ENCODE data around the gene REG3A.

REG3A gene

GRCh38 chr2:79189465-79189864, 29.9 kb upstream of the REG3A start:
- Histone ChIP-seq H3K9me3 (ENCODE audit: insufficient read depth, low read length) (no peaks in the 10 kb centered on the region), H3K79me2 (ENCODE audit: low read length) (no peaks in the 10 kb centered on the region), H3K27ac (ENCODE audit: low read length) (no peak overlapping the region), H2AFZ (ENCODE audit: low read depth, low read length) (no peak overlapping the region), H4K20me1 (ENCODE audit: insufficient read depth, low read length) (no peaks in the 10 kb centered on the region), H3K4me1 (ENCODE audit: low read length) (no peaks in the 10 kb centered on the region), H3K4me3 (ENCODE audit: low read length) (no peak overlapping the region), H3K36me3 (replicated peaks; ENCODE audit: low read depth, low read length) (no peaks in the 10 kb centered on the region), H3K9ac (ENCODE audit: low read length) (no peak overlapping the region), H3K4me2 (ENCODE audit: low read length) (no peak overlapping the region), H3K27me3 (ENCODE audit: low read depth, low read length) (no peaks in the 10 kb centered on the region)
- TF ChIP-seq CTCF (IDR thresholded peaks at IDR 0.05; ENCODE audit: low read depth, low read length) = no peak
- no peak for TF ChIP-seq EZH2phosphoT487 (IDR thresholded peaks at IDR 0.05; ENCODE audit: low read depth)

GRCh38 chr2:79181617-79182016, 22.1 kb upstream of the REG3A start:
- no peaks in the 10 kb centered on the region for H3K27me3 ChIP-seq (ENCODE audit: low read depth, low read length)
- H3K4me2 ChIP-seq (ENCODE audit: low read length) = no peak overlapping the region
- H3K27ac ChIP-seq (ENCODE audit: low read length) = no peak overlapping the region
- no peaks in the 10 kb centered on the region for H3K79me2 ChIP-seq (ENCODE audit: low read length)
- H3K4me1 ChIP-seq (ENCODE audit: low read length) = no peaks in the 10 kb centered on the region
- H3K9ac ChIP-seq (ENCODE audit: low read length) = no peak overlapping the region
- no peak overlapping the region for H3K4me3 ChIP-seq (ENCODE audit: low read length)
- no peaks in the 10 kb centered on the region for H3K36me3 ChIP-seq (replicated peaks; ENCODE audit: low read depth, low read length)
- 0 out of 2 replicates have a peak, but pooled peaks cover 3% of the 10 kb centered on the region for H3K9me3 ChIP-seq (ENCODE audit: insufficient read depth, low read length)
- H2AFZ ChIP-seq (ENCODE audit: low read depth, low read length) = no peak overlapping the region
- no peaks in the 10 kb centered on the region for H4K20me1 ChIP-seq (ENCODE audit: insufficient read depth, low read length)
- TF ChIP-seq CTCF (IDR thresholded peaks at IDR 0.05; ENCODE audit: low read depth, low read length) (no peak), EZH2phosphoT487 (IDR thresholded peaks at IDR 0.05; ENCODE audit: low read depth) (no peak)

- Histone ChIP-seq H4K20me1 (ENCODE audit: insufficient read depth, low read length) (no peaks in the 10 kb centered on the region), H3K4me3 (ENCODE audit: low read length) (no peak overlapping the region), H3K4me1 (ENCODE audit: low read length) (no peaks in the 10 kb centered on the region), H3K27me3 (ENCODE audit: low read depth, low read length) (no peaks in the 10 kb centered on the region), H3K4me2 (ENCODE audit: low read length) (no peak overlapping the region), H3K9me3 (ENCODE audit: insufficient read depth, low read length) (0 out of 2 replicates have a peak, but pooled peaks cover 3% of the 10 kb centered on the region), H3K9ac (ENCODE audit: low read length) (no peak overlapping the region), H3K79me2 (ENCODE audit: low read length) (no peaks in the 10 kb centered on the region), H3K27ac (ENCODE audit: low read length) (no peak overlapping the region), H2AFZ (ENCODE audit: low read depth, low read length) (no peak overlapping the region), H3K36me3 (replicated peaks; ENCODE audit: low read depth, low read length) (no peaks in the 10 kb centered on the region)
- no peak for TF ChIP-seq EZH2phosphoT487 (IDR thresholded peaks at IDR 0.05; ENCODE audit: low read depth)
- no peak for TF ChIP-seq CTCF (IDR thresholded peaks at IDR 0.05; ENCODE audit: low read depth, low read length)
Observed at GRCh38 chr2:79180092-79180491, 20.5 kb upstream of the REG3A start.

GRCh38 chr2:79179036-79179435, 19.5 kb upstream of the REG3A start:
- Histone ChIP-seq H3K4me2 (ENCODE audit: low read length) (no peak overlapping the region), H3K36me3 (replicated peaks; ENCODE audit: low read depth, low read length) (no peaks in the 10 kb centered on the region), H2AFZ (ENCODE audit: low read depth, low read length) (no peak overlapping the region), H3K4me3 (ENCODE audit: low read length) (no peak overlapping the region), H4K20me1 (ENCODE audit: insufficient read depth, low read length) (no peaks in the 10 kb centered on the region), H3K79me2 (ENCODE audit: low read length) (no peaks in the 10 kb centered on the region), H3K4me1 (ENCODE audit: low read length) (no peaks in the 10 kb centered on the region), H3K27ac (ENCODE audit: low read length) (no peak overlapping the region), H3K9ac (ENCODE audit: low read length) (no peak overlapping the region), H3K9me3 (ENCODE audit: insufficient read depth, low read length) (0 out of 2 replicates have a peak, but pooled peaks cover 3% of the 10 kb centered on the region), H3K27me3 (ENCODE audit: low read depth, low read length) (no peaks in the 10 kb centered on the region)
- TF ChIP-seq EZH2phosphoT487 (IDR thresholded peaks at IDR 0.05; ENCODE audit: low read depth) (no peak), CTCF (IDR thresholded peaks at IDR 0.05; ENCODE audit: low read depth, low read length) (no peak)
